Cardiac fibroblast (primary cell): ENCODE data around the gene ST6GALNAC5.

Experiments
- DNase-seq, 2 donors: peaks; one replicate each; pipeline versions ENCODE4 v3.0.0 to v3.0.0-alpha.2; 2010; ENCODE audit warnings: low read depth in 2 of 2
- H3K4me3 ChIP-seq, 2 donors: replicated peaks in 1 of 2; 1 replicate in 1 of 2; 2 replicates in 1 of 2; pipeline ENCODE4 v1.5.1; 2011; ENCODE audit warnings: low read depth in 2 of 2, low read length in 2 of 2, mild to moderate bottlenecking in 2 of 2, moderate library complexity in 1 of 2
- CTCF ChIP-seq: IDR thresholded peaks from one replicate; pipeline ENCODE4 v1.5.1; 2011; ENCODE audit warnings: low read depth, mild to moderate bottlenecking, low read length, inconsistent platforms

Gene ST6GALNAC5

GRCh38 chr1:76905876-76906595 lies 38.8 kb downstream of the ST6GALNAC5 start:
- no peak for DNase-seq
- H3K4me3 ChIP-seq, result no peak overlapping the region
- TF ChIP-seq CTCF, result no peak

GRCh38 chr1:76909311-76909710 lies 42.0 kb downstream of the ST6GALNAC5 start:
- no peak overlapping the region for H3K4me3 ChIP-seq
- no peak for DNase-seq
- TF ChIP-seq CTCF, result no peak

GRCh38 chr1:76919085-76919484 lies 51.8 kb downstream of the ST6GALNAC5 start:
- TF ChIP-seq CTCF, result no peak

GRCh38 chr1:76921590-76921989 lies 54.3 kb downstream of the ST6GALNAC5 start:
- TF ChIP-seq CTCF, result no peak
- H3K4me3 ChIP-seq, result no peak overlapping the region
- DNase-seq, result no peak

More at GRCh38 chr1:76919085-76919484, 51.8 kb downstream of the ST6GALNAC5 start:
- no peak for DNase-seq
- no peak overlapping the region for H3K4me3 ChIP-seq

GRCh38 chr1:76925825-76926224 lies 58.5 kb downstream of the ST6GALNAC5 start:
- H3K4me3 ChIP-seq, result no peak overlapping the region
- no peak for TF ChIP-seq CTCF
- DNase-seq, result no peak

- no peak for TF ChIP-seq CTCF
- no peak overlapping the region for H3K4me3 ChIP-seq
- no peak for DNase-seq
These were observed 61.2 kb downstream of the ST6GALNAC5 start for GRCh38 chr1:76928522-76928921.

GRCh38 chr1:76929136-76929535 lies 61.9 kb downstream of the ST6GALNAC5 start:
- no peak overlapping the region for H3K4me3 ChIP-seq
- no peak for DNase-seq
- TF ChIP-seq CTCF, result no peak
